Measurements from ENCODE around the gene NCOA5. TPM values are rescaled to one million over a fixed set of nuclear protein-coding genes. Genes with fewer than 3 reads are reported as not detected.

The NCOA5 gene
- total and polyA plus RNA-seq, 9 of the 15 experiments (the other 6 are each of a cell fraction or from before 2014, with no cell fraction given), result 3.9 to 22.8 (median 13.8) TPM

DNA sequence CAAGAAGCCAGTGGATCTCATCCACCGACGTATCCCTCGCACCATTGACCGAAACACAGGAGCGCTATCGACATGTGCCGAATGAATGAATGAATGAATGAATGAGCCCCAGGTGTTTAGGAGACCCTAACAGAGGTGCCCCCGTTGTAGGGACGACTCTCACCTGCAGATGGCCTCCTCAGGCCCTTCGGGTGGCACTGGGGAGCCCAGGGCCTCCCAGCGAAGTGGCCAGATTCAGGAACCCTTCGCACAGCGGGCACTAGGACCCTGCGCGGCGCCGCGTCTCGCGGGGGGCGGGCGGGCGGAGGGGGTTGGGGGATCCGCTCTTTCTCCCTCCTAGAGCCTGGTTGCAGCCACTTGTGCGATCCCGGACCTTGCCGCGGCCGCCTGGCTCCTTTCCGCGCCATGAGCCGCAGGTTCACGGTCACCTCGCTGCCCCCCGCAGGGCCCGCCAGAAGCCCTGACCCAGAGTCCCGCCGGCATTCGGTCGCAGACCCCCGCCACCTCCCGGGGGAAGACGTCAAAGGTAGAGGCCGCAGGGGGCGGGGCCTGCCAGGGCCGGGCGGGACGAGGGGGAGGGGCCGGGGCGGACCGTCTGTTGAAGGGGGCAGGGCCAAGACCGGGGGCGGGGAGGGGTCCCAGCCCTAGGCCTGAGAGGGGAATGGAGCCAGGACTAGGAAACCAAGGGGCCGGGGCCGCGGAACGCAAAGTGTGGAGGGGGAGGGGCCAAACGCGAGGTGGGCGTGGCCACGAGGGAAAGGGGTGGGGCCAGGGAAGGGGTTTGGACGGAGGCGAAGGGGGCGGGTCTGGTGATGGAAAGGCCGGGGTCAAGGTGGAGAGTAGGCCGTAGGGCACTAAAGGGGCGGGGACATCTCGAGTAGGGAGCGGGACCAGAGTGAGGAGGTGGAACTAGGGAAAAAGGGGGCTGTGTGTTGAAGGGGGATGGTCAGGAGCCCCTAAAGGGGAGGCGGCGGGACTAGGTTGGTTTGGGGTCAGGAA lies 68.1 kb downstream of the NCOA5 start (continued):
- TF ChIP-seq, protein P1, sequence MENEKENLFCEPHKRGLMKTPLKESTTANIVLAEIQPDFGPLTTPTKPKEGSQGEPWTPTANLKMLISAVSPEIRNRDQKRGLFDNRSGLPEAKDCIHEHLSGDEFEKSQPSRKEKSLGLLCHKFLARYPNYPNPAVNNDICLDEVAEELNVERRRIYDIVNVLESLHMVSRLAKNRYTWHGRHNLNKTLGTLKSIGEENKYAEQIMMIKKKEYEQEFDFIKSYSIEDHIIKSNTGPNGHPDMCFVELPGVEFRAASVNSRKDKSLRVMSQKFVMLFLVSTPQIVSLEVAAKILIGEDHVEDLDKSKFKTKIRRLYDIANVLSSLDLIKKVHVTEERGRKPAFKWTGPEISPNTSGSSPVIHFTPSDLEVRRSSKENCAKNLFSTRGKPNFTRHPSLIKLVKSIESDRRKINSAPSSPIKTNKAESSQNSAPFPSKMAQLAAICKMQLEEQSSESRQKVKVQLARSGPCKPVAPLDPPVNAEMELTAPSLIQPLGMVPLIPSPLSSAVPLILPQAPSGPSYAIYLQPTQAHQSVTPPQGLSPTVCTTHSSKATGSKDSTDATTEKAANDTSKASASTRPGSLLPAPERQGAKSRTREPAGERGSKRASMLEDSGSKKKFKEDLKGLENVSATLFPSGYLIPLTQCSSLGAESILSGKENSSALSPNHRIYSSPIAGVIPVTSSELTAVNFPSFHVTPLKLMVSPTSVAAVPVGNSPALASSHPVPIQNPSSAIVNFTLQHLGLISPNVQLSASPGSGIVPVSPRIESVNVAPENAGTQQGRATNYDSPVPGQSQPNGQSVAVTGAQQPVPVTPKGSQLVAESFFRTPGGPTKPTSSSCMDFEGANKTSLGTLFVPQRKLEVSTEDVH (IDR thresholded peaks at IDR 0.05; ENCODE audit: low read depth, partially characterized antibody), result no peak
- TF ChIP-seq HDAC6 (IDR thresholded peaks at IDR 0.05; ENCODE audit: low read depth, low read length) (no peak), RBM22 (IDR thresholded peaks at IDR 0.05; ENCODE audit: low read depth, low read length, poor library complexity, severe bottlenecking) (no peak), ZNF174 (CRISPR knock-in tag; IDR thresholded peaks at IDR 0.05) (no peak), FOXJ3 (CRISPR knock-in tag; IDR thresholded peaks at IDR 0.05) (no peak), PRMT5 (CRISPR knock-in tag; IDR thresholded peaks at IDR 0.05) (no peak), CHCHD3 (CRISPR knock-in tag; IDR thresholded peaks at IDR 0.05) (no peak), ZSCAN32 (CRISPR knock-in tag; IDR thresholded peaks at IDR 0.05) (no peak), ZNF766 (CRISPR knock-in tag; conservative IDR thresholded peaks at IDR 0.05) (no peak), TSC22D4 (tag; IDR thresholded peaks at IDR 0.05) (no peak), ZNF79 (CRISPR knock-in tag; IDR thresholded peaks at IDR 0.05; ENCODE audit: low read depth) (no peak)
- TF ChIP-seq, protein P2, sequence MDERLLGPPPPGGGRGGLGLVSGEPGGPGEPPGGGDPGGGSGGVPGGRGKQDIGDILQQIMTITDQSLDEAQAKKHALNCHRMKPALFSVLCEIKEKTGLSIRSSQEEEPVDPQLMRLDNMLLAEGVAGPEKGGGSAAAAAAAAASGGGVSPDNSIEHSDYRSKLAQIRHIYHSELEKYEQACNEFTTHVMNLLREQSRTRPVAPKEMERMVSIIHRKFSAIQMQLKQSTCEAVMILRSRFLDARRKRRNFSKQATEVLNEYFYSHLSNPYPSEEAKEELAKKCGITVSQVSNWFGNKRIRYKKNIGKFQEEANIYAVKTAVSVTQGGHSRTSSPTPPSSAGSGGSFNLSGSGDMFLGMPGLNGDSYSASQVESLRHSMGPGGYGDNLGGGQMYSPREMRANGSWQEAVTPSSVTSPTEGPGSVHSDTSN (CRISPR knock-in tag; IDR thresholded peaks at IDR 0.05; ENCODE audit: low read depth), result no peak
- TF ChIP-seq, protein P2 (tag; conservative IDR thresholded peaks at IDR 0.05; ENCODE audit: low read depth), result no peak
- TF ChIP-seq, protein P3, sequence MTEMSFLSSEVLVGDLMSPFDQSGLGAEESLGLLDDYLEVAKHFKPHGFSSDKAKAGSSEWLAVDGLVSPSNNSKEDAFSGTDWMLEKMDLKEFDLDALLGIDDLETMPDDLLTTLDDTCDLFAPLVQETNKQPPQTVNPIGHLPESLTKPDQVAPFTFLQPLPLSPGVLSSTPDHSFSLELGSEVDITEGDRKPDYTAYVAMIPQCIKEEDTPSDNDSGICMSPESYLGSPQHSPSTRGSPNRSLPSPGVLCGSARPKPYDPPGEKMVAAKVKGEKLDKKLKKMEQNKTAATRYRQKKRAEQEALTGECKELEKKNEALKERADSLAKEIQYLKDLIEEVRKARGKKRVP (CRISPR knock-in tag; IDR thresholded peaks at IDR 0.05), result no peak
- TF ChIP-seq, protein P4, sequence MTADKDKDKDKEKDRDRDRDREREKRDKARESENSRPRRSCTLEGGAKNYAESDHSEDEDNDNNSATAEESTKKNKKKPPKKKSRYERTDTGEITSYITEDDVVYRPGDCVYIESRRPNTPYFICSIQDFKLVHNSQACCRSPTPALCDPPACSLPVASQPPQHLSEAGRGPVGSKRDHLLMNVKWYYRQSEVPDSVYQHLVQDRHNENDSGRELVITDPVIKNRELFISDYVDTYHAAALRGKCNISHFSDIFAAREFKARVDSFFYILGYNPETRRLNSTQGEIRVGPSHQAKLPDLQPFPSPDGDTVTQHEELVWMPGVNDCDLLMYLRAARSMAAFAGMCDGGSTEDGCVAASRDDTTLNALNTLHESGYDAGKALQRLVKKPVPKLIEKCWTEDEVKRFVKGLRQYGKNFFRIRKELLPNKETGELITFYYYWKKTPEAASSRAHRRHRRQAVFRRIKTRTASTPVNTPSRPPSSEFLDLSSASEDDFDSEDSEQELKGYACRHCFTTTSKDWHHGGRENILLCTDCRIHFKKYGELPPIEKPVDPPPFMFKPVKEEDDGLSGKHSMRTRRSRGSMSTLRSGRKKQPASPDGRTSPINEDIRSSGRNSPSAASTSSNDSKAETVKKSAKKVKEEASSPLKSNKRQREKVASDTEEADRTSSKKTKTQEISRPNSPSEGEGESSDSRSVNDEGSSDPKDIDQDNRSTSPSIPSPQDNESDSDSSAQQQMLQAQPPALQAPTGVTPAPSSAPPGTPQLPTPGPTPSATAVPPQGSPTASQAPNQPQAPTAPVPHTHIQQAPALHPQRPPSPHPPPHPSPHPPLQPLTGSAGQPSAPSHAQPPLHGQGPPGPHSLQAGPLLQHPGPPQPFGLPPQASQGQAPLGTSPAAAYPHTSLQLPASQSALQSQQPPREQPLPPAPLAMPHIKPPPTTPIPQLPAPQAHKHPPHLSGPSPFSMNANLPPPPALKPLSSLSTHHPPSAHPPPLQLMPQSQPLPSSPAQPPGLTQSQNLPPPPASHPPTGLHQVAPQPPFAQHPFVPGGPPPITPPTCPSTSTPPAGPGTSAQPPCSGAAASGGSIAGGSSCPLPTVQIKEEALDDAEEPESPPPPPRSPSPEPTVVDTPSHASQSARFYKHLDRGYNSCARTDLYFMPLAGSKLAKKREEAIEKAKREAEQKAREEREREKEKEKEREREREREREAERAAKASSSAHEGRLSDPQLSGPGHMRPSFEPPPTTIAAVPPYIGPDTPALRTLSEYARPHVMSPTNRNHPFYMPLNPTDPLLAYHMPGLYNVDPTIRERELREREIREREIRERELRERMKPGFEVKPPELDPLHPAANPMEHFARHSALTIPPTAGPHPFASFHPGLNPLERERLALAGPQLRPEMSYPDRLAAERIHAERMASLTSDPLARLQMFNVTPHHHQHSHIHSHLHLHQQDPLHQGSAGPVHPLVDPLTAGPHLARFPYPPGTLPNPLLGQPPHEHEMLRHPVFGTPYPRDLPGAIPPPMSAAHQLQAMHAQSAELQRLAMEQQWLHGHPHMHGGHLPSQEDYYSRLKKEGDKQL (CRISPR knock-in tag; IDR thresholded peaks at IDR 0.05; ENCODE audit: borderline replicate concordance), result no peak
